OCI-LY1 (cell line): ENCODE data around the gene ADAMTSL4.

ENCODE experiments used
- H2AFZ ChIP-seq: fragments of 200-600 bp; sonication (generic), shearing (Covaris generic); 2 replicates; pipeline ENCODE4 v1.6.0; 2014; ENCODE audit warnings: antibody characterized with exemption, mild to moderate bottlenecking, low read length
- H3F3A ChIP-seq: fragments of 200-600 bp; sonication (generic), shearing (Covaris generic); 2 replicates; pipeline ENCODE4 v1.6.0; 2014; ENCODE audit warnings: mild to moderate bottlenecking, antibody characterized with exemption, low read length, moderate library complexity; ENCODE audit not compliant: insufficient read depth
- H3K27ac ChIP-seq: fragments of 200-600 bp; sonication (generic); 2 replicates; pipeline ENCODE4 v1.5.1; 2014; ENCODE audit warnings: low read length, mixed run types, mild to moderate bottlenecking, low read depth; ENCODE audit not compliant: poor library complexity, severe bottlenecking
- H3K27me3 ChIP-seq: fragments of 200-600 bp; sonication (generic); 2 replicates; pipeline ENCODE4 v1.6.0; 2014; ENCODE audit warnings: antibody characterized with exemption, mild to moderate bottlenecking, low read length, moderate library complexity; ENCODE audit not compliant: insufficient read depth
- H3K36me3 ChIP-seq: fragments of 200-600 bp; sonication (generic); 2 replicates; pipeline ENCODE4 v1.6.1; 2014; ENCODE audit warnings: mild to moderate bottlenecking, antibody characterized with exemption, low read length, moderate library complexity, mixed read lengths; ENCODE audit not compliant: insufficient read depth
- H3K4me1 ChIP-seq: fragments of 200-600 bp; sonication (generic); 2 replicates; pipeline ENCODE4 v1.5.1; 2014; ENCODE audit warnings: mild to moderate bottlenecking, low read length, moderate library complexity; ENCODE audit not compliant: insufficient read depth, severe bottlenecking
- H3K4me2 ChIP-seq: fragments of 200-600 bp; sonication (generic), shearing (Covaris generic); 2 replicates; pipeline ENCODE4 v1.6.1; 2014; ENCODE audit warnings: low read length
- H3K4me3 ChIP-seq: fragments of 200-600 bp; sonication (generic); 2 replicates; pipeline ENCODE4 v1.5.1; 2014; ENCODE audit warnings: low read length, low read depth, mild to moderate bottlenecking, mixed read lengths; ENCODE audit not compliant: poor library complexity, severe bottlenecking
- H3K79me2 ChIP-seq: fragments of 200-600 bp; shearing (Covaris generic); 2 replicates; pipeline ENCODE4 v1.6.1; 2016; ENCODE audit warnings: mixed run types, low read length, mixed read lengths; ENCODE audit not compliant: insufficient read depth
- H3K9ac ChIP-seq: fragments of 200-600 bp; sonication (generic), shearing (Covaris generic); 2 replicates; pipeline ENCODE4 v1.6.1; 2014; ENCODE audit warnings: mild to moderate bottlenecking, low read length, mixed read lengths
- H3K9me2 ChIP-seq: fragments of 200-600 bp; sonication (generic), shearing (Covaris generic); 2 replicates; pipeline ENCODE4 v1.6.1; 2014; ENCODE audit warnings: low read depth, mild to moderate bottlenecking, low read length, mixed read lengths
- H3K9me3 ChIP-seq: fragments of 200-600 bp; shearing (Covaris generic); 2 replicates; pipeline ENCODE4 v1.6.1; 2014; ENCODE audit warnings: low read length, mixed read lengths
- H4K20me1 ChIP-seq: fragments of 200-600 bp; sonication (generic), shearing (Covaris generic); 2 replicates; pipeline ENCODE4 v1.6.0; 2016; ENCODE audit warnings: mild to moderate bottlenecking, low read length; ENCODE audit not compliant: insufficient read depth
- CTCF ChIP-seq: fragments of 200-600 bp; sonication (generic), shearing (Covaris generic); IDR thresholded peaks from 2 replicates; pipeline ENCODE4 v1.5.1; 2017; ENCODE audit warnings: mild to moderate bottlenecking, antibody characterized with exemption, low read length, moderate library complexity, mixed read lengths
- EZH2 ChIP-seq: fragments of 200-600 bp; sonication (generic), shearing (Covaris generic); IDR thresholded peaks from 2 replicates; pipeline ENCODE4 v1.8.0; 2017; ENCODE audit warnings: borderline replicate concordance, mixed run types, mild to moderate bottlenecking, antibody characterized with exemption, low read length, moderate library complexity, mixed read lengths

Gene ADAMTSL4

DNA sequence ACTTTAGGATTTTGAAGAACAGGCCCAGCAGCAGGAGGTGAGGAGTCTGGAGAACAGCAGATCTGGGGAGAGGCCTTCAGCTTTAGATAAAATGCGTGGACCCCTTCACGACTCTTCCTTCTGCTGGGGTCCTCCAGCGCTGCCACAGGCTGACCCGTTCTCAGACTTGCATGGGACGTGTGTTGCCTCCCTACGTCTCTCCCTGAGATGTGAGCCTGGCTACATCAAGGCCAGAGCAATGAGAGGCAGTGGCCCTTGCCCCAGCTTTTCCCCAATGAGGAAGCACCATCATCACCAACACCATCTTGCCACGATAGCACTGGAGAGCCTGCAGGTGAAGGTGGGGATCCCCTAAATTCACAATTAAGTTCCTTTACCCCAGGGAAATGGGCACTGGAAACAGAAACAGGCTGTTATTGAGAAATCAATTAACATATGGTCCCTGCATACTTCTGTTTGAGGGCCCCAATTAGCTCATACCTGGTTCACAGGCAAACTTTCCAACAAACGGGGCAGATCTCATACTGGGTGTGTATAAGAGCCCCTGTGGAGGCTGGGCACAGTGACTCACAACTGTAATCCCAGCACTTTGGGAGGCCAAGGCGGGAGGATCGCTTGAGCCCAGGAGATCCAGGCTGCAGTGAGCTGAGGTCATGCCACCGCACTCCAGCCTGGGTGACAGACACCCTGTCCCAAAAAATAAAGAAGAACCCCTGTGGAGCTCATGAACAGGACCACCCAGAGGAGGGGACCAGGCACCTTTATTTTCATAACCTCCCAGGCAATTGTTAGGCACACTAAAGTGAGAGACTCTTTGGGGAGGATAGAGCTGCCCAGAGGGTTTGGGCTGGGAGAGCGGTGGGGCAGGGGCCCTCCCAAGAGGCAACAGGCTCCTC, 12.1 kb upstream of the ADAMTSL4 start:
- H2AFZ ChIP-seq: no peak overlapping the region
- no peaks in the 10 kb centered on the region for H3K9me3 ChIP-seq
- H3K27me3 ChIP-seq: no peaks in the 10 kb centered on the region
- no peak for TF ChIP-seq CTCF
- TF ChIP-seq EZH2: no peak
- no peak overlapping the region for H3K4me3 ChIP-seq
- no peak overlapping the region for H3K9ac ChIP-seq
- no peaks in the 10 kb centered on the region for H3F3A ChIP-seq
- no peak overlapping the region for H3K4me2 ChIP-seq
- no peak overlapping the region for H3K27ac ChIP-seq
- no peaks in the 10 kb centered on the region for H3K4me1 ChIP-seq
- H3K79me2 ChIP-seq: no peaks in the 10 kb centered on the region
- no peaks in the 10 kb centered on the region for H3K9me2 ChIP-seq
- H3K36me3 ChIP-seq: no peaks in the 10 kb centered on the region
- no peaks in the 10 kb centered on the region for H4K20me1 ChIP-seq

DNA sequence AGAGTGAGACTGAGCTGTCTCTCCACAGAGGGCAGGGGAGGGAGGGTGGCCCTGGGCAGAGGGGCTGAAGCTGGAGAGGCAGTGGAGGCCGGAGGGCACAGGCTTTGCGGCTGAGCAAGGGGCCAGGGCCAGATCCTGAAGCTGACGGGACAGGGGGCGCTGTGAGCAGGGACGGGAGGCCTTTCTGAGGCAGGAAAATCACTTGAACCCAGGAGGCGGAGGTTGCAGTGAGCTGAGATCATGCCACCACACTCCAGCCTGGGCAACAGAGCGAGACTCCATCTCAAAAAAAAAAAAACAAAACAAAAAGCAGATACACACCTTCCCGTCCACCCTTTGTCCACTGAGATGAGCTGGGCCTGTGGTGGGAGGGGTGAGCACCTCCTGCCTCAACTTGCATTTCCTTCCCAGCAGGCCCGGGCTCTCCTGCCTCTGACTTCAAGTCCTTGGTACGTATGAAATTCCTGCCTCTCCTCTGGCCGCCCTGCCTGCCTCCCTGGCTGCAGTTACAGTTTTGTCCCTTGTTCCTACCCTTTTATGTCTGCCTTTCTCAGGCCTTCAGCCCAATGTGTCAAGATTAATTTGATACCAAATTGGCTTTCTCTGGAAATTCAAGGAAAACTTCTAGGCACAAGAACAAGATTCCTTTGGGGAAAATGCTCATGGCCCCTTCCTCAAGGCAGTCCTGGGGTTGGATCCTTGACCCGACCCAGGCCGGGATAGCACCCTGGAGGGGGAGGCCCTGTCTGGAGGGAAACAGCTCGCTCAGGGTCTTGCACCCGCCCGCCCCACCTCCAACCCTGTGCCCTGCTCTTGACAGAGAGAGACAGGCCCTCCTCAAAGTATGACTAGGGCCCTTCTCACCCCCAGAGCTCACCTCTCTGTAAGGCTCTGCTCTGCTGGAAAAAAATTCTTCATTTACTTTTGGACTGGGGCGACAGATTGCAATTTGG, 11.2 kb upstream of the ADAMTSL4 start:
- Histone ChIP-seq H3K4me2 (no peak overlapping the region), H3K79me2 (no peaks in the 10 kb centered on the region), H3K36me3 (no peaks in the 10 kb centered on the region), H3K4me3 (no peak overlapping the region), H3K27ac (no peak overlapping the region), H3K9me3 (no peaks in the 10 kb centered on the region), H2AFZ (no peak overlapping the region), H3F3A (no peaks in the 10 kb centered on the region), H3K27me3 (no peaks in the 10 kb centered on the region), H3K9ac (no peak overlapping the region), H3K4me1 (no peaks in the 10 kb centered on the region), H3K9me2 (no peaks in the 10 kb centered on the region), H4K20me1 (no peaks in the 10 kb centered on the region)
- TF ChIP-seq CTCF: peak; percentile 23; the same call in 1 of the 2 replicates
- no peak for TF ChIP-seq EZH2

- Histone ChIP-seq H3K9ac (no peak overlapping the region), H3K27me3 (no peaks in the 10 kb centered on the region), H2AFZ (no peak overlapping the region), H3K27ac (no peak overlapping the region), H3K79me2 (no peaks in the 10 kb centered on the region), H4K20me1 (no peaks in the 10 kb centered on the region), H3K4me2 (no peak overlapping the region), H3K36me3 (no peaks in the 10 kb centered on the region), H3K4me3 (no peak overlapping the region), H3F3A (no peaks in the 10 kb centered on the region), H3K9me3 (no peaks in the 10 kb centered on the region), H3K4me1 (peaks cover 2% of the 10 kb centered on the region), H3K9me2 (no peaks in the 10 kb centered on the region)
- TF ChIP-seq CTCF (no peak), EZH2 (no peak)
Observed at GRCh38 chr1:150543500-150544143, 5.6 kb upstream of the ADAMTSL4 start.
